HG03565 (cell line): ENCODE measurements around the gene MTMR12.

Experiments used
- ATAC-seq: cut with Tn5 transposase; IDR thresholded peaks from one replicate; pipeline ENCODE4 v1.9.1; 2021; ENCODE audit warnings: mild to moderate bottlenecking, moderate library complexity; ENCODE audit not compliant: unreplicated experiment

Gene MTMR12

GRCh38 chr5:32312595-32313332 lies at the start of gene MTMR12:
Gene MTMR12 (minus strand): TSS chr5:32312939. CDS start chr5:32312838, 101 bp downstream.
- peak; percentile 92 for ATAC-seq

- ATAC-seq: no peak
Observed at GRCh38 chr5:32362527-32362926, 49.8 kb upstream of the MTMR12 start.

- no peak for ATAC-seq
Observed at GRCh38 chr5:32360906-32361305, 48.2 kb upstream of the MTMR12 start.

GRCh38 chr5:32358611-32359010 lies 45.9 kb upstream of the MTMR12 start:
- ATAC-seq: no peak

GRCh38 chr5:32357658-32358057 lies 44.9 kb upstream of the MTMR12 start:
- ATAC-seq: no peak

- ATAC-seq: no peak
Observed at GRCh38 chr5:32355686-32356085, 42.9 kb upstream of the MTMR12 start.

GRCh38 chr5:32353420-32353819 lies 40.7 kb upstream of the MTMR12 start:
- ATAC-seq: no peak

GRCh38 chr5:32352685-32353084 lies 39.9 kb upstream of the MTMR12 start:
- no peak for ATAC-seq

- no peak for ATAC-seq
Observed at GRCh38 chr5:32346869-32347268, 34.1 kb upstream of the MTMR12 start.

GRCh38 chr5:32343058-32343672 lies 30.4 kb upstream of the MTMR12 start:
- no peak for ATAC-seq

GRCh38 chr5:32342656-32343055 lies 29.9 kb upstream of the MTMR12 start:
- ATAC-seq: no peak

- no peak for ATAC-seq
Observed at GRCh38 chr5:32339878-32340277, 27.1 kb upstream of the MTMR12 start.

- ATAC-seq: no peak
Observed at GRCh38 chr5:32339198-32339597, 26.5 kb upstream of the MTMR12 start.

GRCh38 chr5:32332966-32333365 lies 20.2 kb upstream of the MTMR12 start:
- ATAC-seq: no peak

GRCh38 chr5:32332361-32332760 lies 19.6 kb upstream of the MTMR12 start:
- no peak for ATAC-seq

- ATAC-seq: no peak
Observed at GRCh38 chr5:32331935-32332274, 19.2 kb upstream of the MTMR12 start.

- ATAC-seq: no peak
Observed at GRCh38 chr5:32331217-32331934, 18.6 kb upstream of the MTMR12 start.

GRCh38 chr5:32330126-32330971 lies 17.6 kb upstream of the MTMR12 start:
- no peak for ATAC-seq

GRCh38 chr5:32329395-32329834 lies 16.7 kb upstream of the MTMR12 start:
- peak; percentile 57 for ATAC-seq

- ATAC-seq: no peak
Observed at GRCh38 chr5:32326216-32326772, 13.6 kb upstream of the MTMR12 start.

- no peak for ATAC-seq
Observed at GRCh38 chr5:32325616-32326015, 12.9 kb upstream of the MTMR12 start.
